Body of pancreas (tissue), 4 donors: ENCODE measurements around the gene CTPS1.

ENCODE experiments used
- CTCF ChIP-seq, 7 experiments: fragments of 450-650 bp in 4 of 7; fragments of 200-600 bp in 3 of 7; sonication (generic) in 3 of 7; IDR thresholded peaks; one replicate each; pipeline ENCODE4 v1.5.1; 2016 to 2019; ENCODE audit warnings: antibody characterized with exemption in 7 of 7
- POLR2A ChIP-seq, 3 donors: fragments of 450-650 bp; IDR thresholded peaks; one replicate each; pipeline ENCODE4 v1.6.1; 2016; ENCODE audit warnings: antibody characterized with exemption in 3 of 3, mild to moderate bottlenecking in 2 of 3

DNA sequence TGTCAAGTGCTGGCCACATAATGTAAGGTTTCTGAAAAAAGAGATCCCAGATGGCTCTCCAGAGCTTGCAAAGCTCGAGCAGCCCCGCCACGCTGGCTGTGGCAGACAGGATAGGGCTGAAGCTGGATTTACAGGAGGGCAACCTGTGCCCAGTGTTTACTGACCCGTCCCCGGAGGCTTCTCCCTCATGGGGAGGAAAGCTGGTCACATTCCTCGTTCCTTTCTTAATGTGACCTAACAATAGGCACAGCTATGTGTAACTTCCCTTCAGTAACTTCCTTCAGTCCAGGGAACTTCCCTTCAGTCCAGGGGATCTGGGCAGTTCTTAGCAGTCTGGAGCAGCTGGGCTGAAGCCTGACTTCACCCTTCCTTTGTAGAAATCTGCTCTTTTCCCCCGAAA, 34.3 kb downstream of the CTPS1 start:
- TF ChIP-seq CTCF (IDR thresholded peaks at IDR 0.05) (no peak), POLR2A (IDR thresholded peaks at IDR 0.05) (no peak)
